SK-N-SH (cell line): ENCODE data around the gene TRIM5. TPM values are rescaled to one million over a fixed set of nuclear protein-coding genes. Genes with fewer than 3 reads are reported as not detected.

Experiments
- CTCF ChIA-PET: fragments of 300-600, 350-600 bp; formaldehyde crosslinking; extraction: SDS; loops from one replicate; lab custom pipeline; 2021; lab: Yijun Ruan, JAX
- POLR2A ChIA-PET: fragments of 350-600 bp; sonication (Branson Sonifier 250); formaldehyde crosslinking; extraction: SDS; loops from one replicate; lab custom pipeline; 2020; ENCODE audit warnings: antibody characterized with exemption, inconsistent platforms; lab: Yijun Ruan, JAX
- DNase-seq: peaks from one replicate; pipeline ENCODE4 v3.0.0; 2012
- H2AFZ ChIP-seq: fragments of 200-600 bp; sonication (generic); 2 replicates; pipeline ENCODE4 v1.8.1; 2016; ENCODE audit warnings: antibody characterized with exemption, mild to moderate bottlenecking, low read depth
- H3F3A ChIP-seq: fragments of 200-600 bp; sonication (generic); replicated peaks from 2 replicates; pipeline ENCODE3; 2016; ENCODE audit warnings: antibody characterized with exemption, mild to moderate bottlenecking; ENCODE audit not compliant: insufficient read depth
- H3K27ac ChIP-seq, 2 experiments: fragments of 200-500 bp in 1 of 2; fragments of 200-600 bp in 1 of 2; sonication (Bioruptor generic) in 1 of 2; sonication (generic), shearing (Covaris generic) in 1 of 2; 2 replicates each; pipeline versions ENCODE4 v1.5.1 to v1.6.1; 2014 to 2016; ENCODE audit warnings: low read depth in 2 of 2, inconsistent platforms in 1 of 2, low read length in 1 of 2, mild to moderate bottlenecking in 1 of 2, mixed read lengths in 1 of 2
- H3K27me3 ChIP-seq: fragments of 200-600 bp; sonication (generic), shearing (Covaris generic); 2 replicates; pipeline ENCODE4 v1.6.1; 2016; ENCODE audit warnings: mixed run types; ENCODE audit not compliant: insufficient read depth
- H3K36me3 ChIP-seq, 2 experiments: fragments of 200-500 bp in 1 of 2; fragments of 200-600 bp in 1 of 2; sonication (Bioruptor generic) in 1 of 2; sonication (generic) in 1 of 2; replicated peaks in 1 of 2; 2 replicates each; pipeline versions ENCODE3 to v1.5.1; 2014 to 2016; ENCODE audit warnings: low read length in 1 of 2, mild to moderate bottlenecking in 1 of 2; ENCODE audit not compliant: insufficient read depth in 2 of 2, control insufficient read depth in 1 of 2
- H3K4me1 ChIP-seq, 2 experiments: fragments of 200-500 bp in 1 of 2; fragments of 200-600 bp in 1 of 2; sonication (Bioruptor generic) in 1 of 2; sonication (generic), shearing (Covaris generic) in 1 of 2; 2 replicates each; pipeline versions ENCODE4 v1.5.1 to v1.6.1; 2014 to 2016; ENCODE audit warnings: low read depth in 1 of 2, low read length in 1 of 2, mixed run types in 1 of 2; ENCODE audit not compliant: insufficient read depth in 2 of 2, control insufficient read depth in 1 of 2
- H3K4me2 ChIP-seq: fragments of 200-600 bp; sonication (generic), shearing (Covaris generic); 2 replicates; pipeline ENCODE4 v1.6.1; 2017; ENCODE audit warnings: mixed run types
- H3K4me3 ChIP-seq, 2 experiments: fragments of 200-500 bp in 1 of 2; fragments of 200-600 bp in 1 of 2; sonication (Bioruptor generic) in 1 of 2; sonication (generic), shearing (Covaris generic) in 1 of 2; 2 replicates each; pipeline versions ENCODE4 v1.5.1 to v1.8.1; 2014 to 2016; ENCODE audit warnings: low read depth in 2 of 2, inconsistent platforms in 1 of 2, low read length in 1 of 2, mild to moderate bottlenecking in 1 of 2, mixed read lengths in 1 of 2, moderate library complexity in 1 of 2
- H3K79me2 ChIP-seq: fragments of 200-600 bp; sonication (generic); 2 replicates; pipeline ENCODE4 v1.8.1; 2017; ENCODE audit warnings: mild to moderate bottlenecking; ENCODE audit not compliant: insufficient read depth
- H3K9ac ChIP-seq: fragments of 200-600 bp; sonication (generic); 2 replicates; pipeline ENCODE4 v1.6.1; 2017; ENCODE audit warnings: mixed run types
- H3K9me2 ChIP-seq: fragments of 200-600 bp; sonication (generic); 2 replicates; pipeline ENCODE4 v1.6.1; 2017; ENCODE audit warnings: mixed run types
- H3K9me3 ChIP-seq: fragments of 200-600 bp; sonication (generic); 2 replicates; pipeline ENCODE4 v1.6.1; 2017; ENCODE audit warnings: mixed run types, mild to moderate bottlenecking, moderate library complexity
- H4K20me1 ChIP-seq: fragments of 200-600 bp; sonication (generic); 2 replicates; pipeline ENCODE4 v1.6.1; 2017; ENCODE audit warnings: mild to moderate bottlenecking, mixed run types; ENCODE audit not compliant: insufficient read depth
- CHD2 ChIP-seq: fragments of 150-350 bp; IDR thresholded peaks from 2 replicates; pipeline ENCODE4 v1.6.1; 2018; ENCODE audit warnings: low read length; ENCODE audit not compliant: partially characterized antibody
- ELF1 ChIP-seq: IDR thresholded peaks from 2 replicates; pipeline ENCODE4 v1.4.0; 2012
- EP300 ChIP-seq, 2 experiments: IDR thresholded peaks; 2 replicates each; pipeline versions ENCODE4 v1.4.0 to v1.6.1; 2012; ENCODE audit warnings: borderline replicate concordance in 1 of 2, low read depth in 1 of 2, low read length in 1 of 2
- EZH2phosphoT487 ChIP-seq: fragments of 200-600 bp; sonication (generic); IDR thresholded peaks from 2 replicates; pipeline ENCODE4 v1.6.1; 2017; ENCODE audit warnings: low read depth, mixed run types, mild to moderate bottlenecking, antibody characterized with exemption, moderate library complexity, borderline replicate concordance
- FOSL2 ChIP-seq: IDR thresholded peaks from 2 replicates; pipeline ENCODE4 v1.4.0; 2012; ENCODE audit warnings: low read depth, mild to moderate bottlenecking, moderate library complexity, borderline replicate concordance
- FOXJ3 ChIP-seq: sonication (generic); formaldehyde crosslinking; IDR thresholded peaks from 2 replicates; pipeline ENCODE4 v1.5.1; 2020; ENCODE audit warnings: mild to moderate bottlenecking, missing genetic modification reagents
- FOXM1 ChIP-seq: IDR thresholded peaks from 2 replicates; pipeline ENCODE4 v1.4.0; 2012; ENCODE audit warnings: low read depth, mild to moderate bottlenecking
- GATA2 ChIP-seq: sonication (generic); formaldehyde crosslinking; IDR thresholded peaks from 2 replicates; pipeline ENCODE4 v1.5.0; 2020; ENCODE audit warnings: mild to moderate bottlenecking, missing genetic modification reagents
- IRF3 ChIP-seq: fragments of 150-350 bp; IDR thresholded peaks from 2 replicates; pipeline ENCODE4 v1.6.1; 2016; ENCODE audit warnings: mild to moderate bottlenecking, low read depth, low read length
- JUND ChIP-seq: IDR thresholded peaks from 2 replicates; pipeline ENCODE4 v1.4.0; 2012
- MEF2A ChIP-seq: IDR thresholded peaks from 2 replicates; pipeline ENCODE4 v1.4.0; 2012; ENCODE audit warnings: low read depth, borderline replicate concordance
- MXI1 ChIP-seq: IDR thresholded peaks from 2 replicates; pipeline ENCODE4 v1.6.1; 2012; ENCODE audit warnings: mild to moderate bottlenecking, low read depth, low read length, improper control_type of control experiment
- NFIC ChIP-seq: IDR thresholded peaks from 2 replicates; pipeline ENCODE4 v1.4.0; 2012; ENCODE audit warnings: borderline replicate concordance
- NRF1 ChIP-seq: IDR thresholded peaks from 2 replicates; pipeline ENCODE4 v1.6.1; 2012; ENCODE audit warnings: low read depth, mild to moderate bottlenecking, low read length
- PBX3 ChIP-seq: IDR thresholded peaks from 2 replicates; pipeline ENCODE4; 2012
- POLR2AphosphoS5 ChIP-seq: IDR thresholded peaks from 2 replicates; pipeline ENCODE4 v1.6.1; 2012; ENCODE audit warnings: low read depth, low read length
- RAD21 ChIP-seq: IDR thresholded peaks from 2 replicates; pipeline ENCODE4 v1.6.1; 2012; ENCODE audit warnings: mild to moderate bottlenecking, low read length
- RFX5 ChIP-seq: IDR thresholded peaks from 2 replicates; pipeline ENCODE4 v1.6.1; 2012; ENCODE audit warnings: mild to moderate bottlenecking, improper control_type of control experiment, low read length
- RXRA ChIP-seq: IDR thresholded peaks from 2 replicates; pipeline ENCODE4 v1.4.0; 2012; ENCODE audit warnings: low read depth, mild to moderate bottlenecking, borderline replicate concordance
- SMC3 ChIP-seq: IDR thresholded peaks from 2 replicates; pipeline ENCODE4 v1.6.1; 2012; ENCODE audit warnings: low read depth, low read length, improper control_type of control experiment
- TCF12 ChIP-seq: IDR thresholded peaks from 2 replicates; pipeline ENCODE4 v1.4.0; 2012
- TEAD4 ChIP-seq: IDR thresholded peaks from 2 replicates; pipeline ENCODE4 v1.4.0; 2012; ENCODE audit warnings: mild to moderate bottlenecking, borderline replicate concordance; ENCODE audit not compliant: insufficient read depth
- USF2 ChIP-seq: fragments of 150-350 bp; IDR thresholded peaks from 2 replicates; pipeline ENCODE4 v1.6.1; 2017; ENCODE audit warnings: antibody characterized with exemption, low read length, low read depth, borderline replicate concordance
- YY1 ChIP-seq: IDR thresholded peaks from 2 replicates; pipeline ENCODE4 v1.4.0; 2012; ENCODE audit warnings: low read depth, mild to moderate bottlenecking
- WGBS: methylation state at CpG from one replicate; pipeline ENCODE4 v1.1.6; 2017; ENCODE audit warnings: low lambda C conversion rate; 5-methylcytosine and 5-hydroxymethylcytosine counted together
- polyA plus RNA-seq, 3 experiments: library from polyadenylated mRNA; depleted of rRNA; stranded (reverse); fragments of >200 nt; gene quantifications; 2 replicates each; pipeline ENCODE4 v1.2.3, GENCODE V29; 2012
- TF ChIP-seq, protein P1 (sequence below): IDR thresholded peaks from 2 replicates; pipeline ENCODE4 v1.4.0; 2012; ENCODE audit warnings: low read depth, borderline replicate concordance
- TF ChIP-seq, protein P2 (sequence below): IDR thresholded peaks from 2 replicates; pipeline ENCODE4 v1.4.0; 2012; ENCODE audit warnings: low read depth

The TRIM5 gene
- polyA plus RNA-seq, 1 of the 3 experiments (the other 2 are of a cell fraction): 22.9 TPM

DNA sequence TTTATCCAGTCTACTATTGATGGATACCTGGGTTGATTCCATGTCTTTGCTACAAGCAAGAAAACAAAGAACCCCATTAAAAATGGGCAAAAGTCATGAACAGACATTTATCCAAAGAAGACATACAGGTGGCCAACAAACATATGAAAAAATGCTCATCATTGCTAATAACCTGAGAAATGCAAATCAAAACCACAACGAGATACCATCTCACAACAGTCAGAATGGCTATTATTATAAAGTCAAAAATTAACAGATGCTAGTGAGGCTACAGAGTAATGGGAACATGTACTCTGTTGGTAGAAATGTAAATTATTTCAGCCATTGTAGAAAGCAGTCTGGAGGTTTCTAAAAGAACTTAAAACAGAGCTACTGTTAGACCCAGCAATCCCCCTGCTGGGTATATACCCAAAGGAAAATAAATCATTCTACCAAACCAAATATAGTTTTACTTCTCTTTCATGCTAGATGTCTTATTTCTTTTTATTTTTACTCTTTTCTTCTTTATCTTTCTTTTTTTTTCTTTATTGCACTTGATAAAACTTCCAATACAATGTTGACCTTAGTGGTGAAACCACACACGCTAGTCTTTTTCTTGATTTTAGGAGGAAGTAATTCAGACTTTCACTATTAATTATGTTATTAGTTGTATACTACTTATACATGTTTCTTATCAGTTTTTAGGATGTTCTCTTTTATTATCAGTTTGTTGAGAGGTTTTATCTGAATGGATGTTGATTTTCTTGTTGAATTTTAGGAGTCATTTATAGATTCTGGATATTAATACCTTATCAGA is 19.1 kb upstream of the TRIM5 start:
- H3K36me3 ChIP-seq: peaks cover 36 to 52% of the 10 kb centered on the region in 2 experiments

GRCh38 chr11:5701055-5701577 is 16.2 kb upstream of the TRIM5 start:
- no peak for DNase-seq
- no peak overlapping the region for H3K4me2 ChIP-seq
- H3K79me2 ChIP-seq: no peaks in the 10 kb centered on the region
- no peaks in the 10 kb centered on the region for H3K9me3 ChIP-seq
- H3K9ac ChIP-seq: no peak overlapping the region
- 32% methylated on average over 3 of the region's 3 CpGs for WGBS
- no peak overlapping the region for H3K4me3 ChIP-seq
- POLR2A ChIA-PET: no interaction called here
- H4K20me1 ChIP-seq: no peaks in the 10 kb centered on the region
- no peak overlapping the region for H3K27ac ChIP-seq
- peaks cover 0 to 2% of the 10 kb centered on the region in 2 experiments; a peak in 2 of 4 replicates for H3K4me1 ChIP-seq
- H2AFZ ChIP-seq: no peak overlapping the region
- CTCF ChIA-PET: no interaction called here
- H3F3A ChIP-seq: peaks cover 4% of the 10 kb centered on the region
- no peaks in the 10 kb centered on the region for H3K27me3 ChIP-seq
- H3K36me3 ChIP-seq: peaks cover 34 to 47% of the 10 kb centered on the region in 2 experiments
- H3K9me2 ChIP-seq: no peaks in the 10 kb centered on the region
- no peak for TF ChIP-seq MEF2A
- TF ChIP-seq RXRA: no peak
- TF ChIP-seq FOXM1: no peak
- TF ChIP-seq, protein P1, sequence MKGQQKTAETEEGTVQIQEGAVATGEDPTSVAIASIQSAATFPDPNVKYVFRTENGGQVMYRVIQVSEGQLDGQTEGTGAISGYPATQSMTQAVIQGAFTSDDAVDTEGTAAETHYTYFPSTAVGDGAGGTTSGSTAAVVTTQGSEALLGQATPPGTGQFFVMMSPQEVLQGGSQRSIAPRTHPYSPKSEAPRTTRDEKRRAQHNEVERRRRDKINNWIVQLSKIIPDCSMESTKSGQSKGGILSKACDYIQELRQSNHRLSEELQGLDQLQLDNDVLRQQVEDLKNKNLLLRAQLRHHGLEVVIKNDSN: no peak
- TF ChIP-seq RAD21: no peak
- no peak for TF ChIP-seq NRF1
- TF ChIP-seq USF2: no peak
- TF ChIP-seq IRF3: no peak
- no peak for TF ChIP-seq SMC3
- TF ChIP-seq CHD2: no peak
- TF ChIP-seq FOXJ3 (CRISPR knock-in tag): no peak
- no peak for TF ChIP-seq EP300 (IDR thresholded peaks at IDR 0.05; ENCODE audit: borderline replicate concordance in 1 of 2, low read depth in 1 of 2, low read length in 1 of 2)

More for the DNA sequence above, 19.1 kb upstream of the TRIM5 start:
- no peaks in the 10 kb centered on the region for H3K9me3 ChIP-seq
- DNase-seq: no peak
- no peak overlapping the region for H3K27ac ChIP-seq
- no peaks in the 10 kb centered on the region for H3K4me1 ChIP-seq
- no peak overlapping the region for H2AFZ ChIP-seq
- H3K4me3 ChIP-seq: no peak overlapping the region
- peaks cover 4% of the 10 kb centered on the region for H3F3A ChIP-seq
- H3K27me3 ChIP-seq: no peaks in the 10 kb centered on the region
- 50% methylated on average over 2 of the region's 2 CpGs for WGBS
- CTCF ChIA-PET: no interaction called here
- H3K9me2 ChIP-seq: no peaks in the 10 kb centered on the region
- H3K9ac ChIP-seq: no peak overlapping the region
- POLR2A ChIA-PET: no interaction called here
- no peaks in the 10 kb centered on the region for H4K20me1 ChIP-seq
- no peak overlapping the region for H3K4me2 ChIP-seq
- TF ChIP-seq RXRA (no peak), EZH2phosphoT487 (no peak), YY1 (no peak), ELF1 (no peak), RAD21 (no peak), TEAD4 (no peak), TCF12 (no peak), POLR2AphosphoS5 (no peak), MXI1 (no peak), CHD2 (no peak), RFX5 (no peak), FOSL2 (no peak), FOXM1 (no peak), JUND (no peak), PBX3 (no peak), GATA2 (CRISPR knock-in tag) (no peak), MEF2A (no peak), NFIC (no peak), NRF1 (no peak)
- TF ChIP-seq, protein P2, sequence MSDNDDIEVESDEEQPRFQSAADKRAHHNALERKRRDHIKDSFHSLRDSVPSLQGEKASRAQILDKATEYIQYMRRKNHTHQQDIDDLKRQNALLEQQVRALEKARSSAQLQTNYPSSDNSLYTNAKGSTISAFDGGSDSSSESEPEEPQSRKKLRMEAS: no peak
- TF ChIP-seq, all 33 proteins: peak for 0
- no peaks in the 10 kb centered on the region for H3K79me2 ChIP-seq
